ENCODE data around the gene AMOTL2.

GRCh38 chr3:134356411-134357040 lies 17.7 kb downstream of the AMOTL2 start:
- no peak for TF ChIP-seq CTCF (IDR thresholded peaks at IDR 0.05; ENCODE audit: low read depth, low read length, missing input control)
- no peak for TF ChIP-seq REST (IDR thresholded peaks at IDR 0.05)
- TF ChIP-seq RAD21 (IDR thresholded peaks at IDR 0.05) = no peak
- TF ChIP-seq JUND (IDR thresholded peaks at IDR 0.05) = no peak
- no peak for TF ChIP-seq TAF1 (conservative IDR thresholded peaks at IDR 0.05)
- no peak for TF ChIP-seq RXRA (IDR thresholded peaks at IDR 0.05)
- no peak for TF ChIP-seq HNF4G (IDR thresholded peaks at IDR 0.05)
- TF ChIP-seq ZBTB33 (IDR thresholded peaks at IDR 0.05) = no peak
- no peak for TF ChIP-seq EGR1 (IDR thresholded peaks at IDR 0.05; ENCODE audit: low read depth in 2 of 2)
- TF ChIP-seq ATF3 (IDR thresholded peaks at IDR 0.05) = no peak
- no peak for TF ChIP-seq MAX (IDR thresholded peaks at IDR 0.05)
- no peak for TF ChIP-seq YY1 (IDR thresholded peaks at IDR 0.05)
- no peak for TF ChIP-seq SP1 (IDR thresholded peaks at IDR 0.05)
